ENCODE results near the gene HLA-DRB5. TPM values are rescaled to one million over a fixed set of nuclear protein-coding genes. Genes with fewer than 3 reads are reported as not detected.

Gene HLA-DRB5
- total and polyA plus RNA-seq, 2 of the 8 experiments (the other 6 are each of a cell fraction or from before 2014, with no cell fraction given), result 0.83 to 1.4 TPM

DNA sequence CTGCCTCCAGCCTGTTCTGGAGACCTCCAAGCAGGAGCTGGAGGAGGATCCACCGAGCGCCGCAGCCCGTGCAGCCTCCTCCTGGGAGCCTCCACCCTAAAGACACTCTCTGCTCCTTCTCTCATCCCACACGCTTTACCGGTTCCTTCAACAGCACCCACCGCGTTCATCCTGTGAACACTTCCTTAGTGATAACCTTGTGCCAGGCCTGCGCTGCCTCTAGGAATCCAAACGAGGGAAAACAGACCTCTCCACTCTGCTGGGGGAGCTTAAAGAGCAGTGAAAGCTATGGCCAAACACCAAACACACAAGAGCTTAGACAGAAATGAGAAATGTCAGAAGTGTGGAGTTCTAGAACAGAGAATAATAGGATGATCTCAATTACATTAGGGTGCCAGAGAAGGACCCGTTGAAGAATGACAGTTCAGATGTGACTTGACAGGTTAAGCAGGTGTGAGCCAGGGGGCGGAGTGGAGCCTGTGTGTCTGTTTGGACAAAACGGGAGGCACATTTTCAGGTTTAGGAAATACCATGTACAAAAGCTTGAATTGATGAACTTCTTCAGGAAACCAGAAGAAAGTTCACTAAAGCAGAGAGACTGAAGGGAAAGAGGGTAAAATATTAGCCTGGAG is 28.5 kb upstream of the HLA-DRB5 start:
- no peak overlapping the region for H2BK5ac ChIP-seq (ENCODE audit: low read depth, low read length)
- H3K18ac ChIP-seq (ENCODE audit: extremely low read depth, low read length), result no peak overlapping the region
- no peaks in the 10 kb centered on the region for H3K79me2 ChIP-seq (ENCODE audit: control insufficient read depth in 1 of 2, insufficient read depth in 2 of 2, low read length in 2 of 2)
- H2BK15ac ChIP-seq (ENCODE audit: low read length), result no peak overlapping the region
- H3K4me3 ChIP-seq (ENCODE audit: extremely low read depth in 1 of 4, insufficient read depth in 2 of 4, low read depth in 3 of 4, low read length in 4 of 4), result no peak overlapping the region
- no peak overlapping the region for H3K4me2 ChIP-seq (ENCODE audit: insufficient read depth in 1 of 2, low read depth in 2 of 2, low read length in 2 of 2)
- TF ChIP-seq RNF2 (IDR thresholded peaks at IDR 0.05; ENCODE audit: borderline replicate concordance, low read depth, low read length, missing control alignments, poor library complexity, severe bottlenecking), result no peak
- no peak for TF ChIP-seq EP300 (IDR thresholded peaks at IDR 0.05; ENCODE audit: borderline replicate concordance in 1 of 2, low read depth in 2 of 2, low read length in 2 of 2)
- peak in 1 of 2 experiments; percentile 5; a peak in 1 of 4 replicates for TF ChIP-seq RAD21 (IDR thresholded peaks at IDR 0.05 in 1 of 2, conservative IDR thresholded peaks at IDR 0.05 in 1 of 2; ENCODE audit: low read depth in 2 of 2, low read length in 2 of 2)
- no peak for TF ChIP-seq HDAC6 (IDR thresholded peaks at IDR 0.05; ENCODE audit: low read depth, low read length)
- no peak for TF ChIP-seq TEAD4 (IDR thresholded peaks at IDR 0.05; ENCODE audit: low read depth, low read length)
- TF ChIP-seq SIN3A (conservative IDR thresholded peaks at IDR 0.05 in 1 of 2, IDR thresholded peaks at IDR 0.05 in 1 of 2; ENCODE audit: low read depth in 1 of 2, low read length in 2 of 2), result no peak
- TF ChIP-seq POLR2AphosphoS5 (IDR thresholded peaks at IDR 0.05; ENCODE audit: low read depth, low read length), result no peak
- TF ChIP-seq, protein P1, sequence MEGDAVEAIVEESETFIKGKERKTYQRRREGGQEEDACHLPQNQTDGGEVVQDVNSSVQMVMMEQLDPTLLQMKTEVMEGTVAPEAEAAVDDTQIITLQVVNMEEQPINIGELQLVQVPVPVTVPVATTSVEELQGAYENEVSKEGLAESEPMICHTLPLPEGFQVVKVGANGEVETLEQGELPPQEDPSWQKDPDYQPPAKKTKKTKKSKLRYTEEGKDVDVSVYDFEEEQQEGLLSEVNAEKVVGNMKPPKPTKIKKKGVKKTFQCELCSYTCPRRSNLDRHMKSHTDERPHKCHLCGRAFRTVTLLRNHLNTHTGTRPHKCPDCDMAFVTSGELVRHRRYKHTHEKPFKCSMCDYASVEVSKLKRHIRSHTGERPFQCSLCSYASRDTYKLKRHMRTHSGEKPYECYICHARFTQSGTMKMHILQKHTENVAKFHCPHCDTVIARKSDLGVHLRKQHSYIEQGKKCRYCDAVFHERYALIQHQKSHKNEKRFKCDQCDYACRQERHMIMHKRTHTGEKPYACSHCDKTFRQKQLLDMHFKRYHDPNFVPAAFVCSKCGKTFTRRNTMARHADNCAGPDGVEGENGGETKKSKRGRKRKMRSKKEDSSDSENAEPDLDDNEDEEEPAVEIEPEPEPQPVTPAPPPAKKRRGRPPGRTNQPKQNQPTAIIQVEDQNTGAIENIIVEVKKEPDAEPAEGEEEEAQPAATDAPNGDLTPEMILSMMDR (IDR thresholded peaks at IDR 0.05; ENCODE audit: control extremely low read depth in 1 of 3, insufficient read depth in 1 of 3, low read depth in 1 of 3, low read length in 3 of 3), result peak in 1 of 3 experiments; percentile 3; a peak in 1 of 4 replicates
- no peak overlapping the region for H3K4ac ChIP-seq (replicated peaks; ENCODE audit: insufficient read length, low read depth, low read length)
- ChIA-PET CTCF (ENCODE audit: partially characterized antibody) (interaction anchor here (0.6 to 1.6 kb wide), 5 partner anchors 25 to 688 kb away, joined by 3 to 5 read pairs (median 3); no protein-coding TSS in a partner anchor), POLR2A (ENCODE audit: partially characterized antibody) (interaction anchor here (0.6 kb wide), 1 partner anchor 128 kb away, joined by 4 read pairs; no protein-coding TSS in a partner anchor)
- no peak overlapping the region for H3K14ac ChIP-seq (ENCODE audit: insufficient read length)
- H4K5ac ChIP-seq (ENCODE audit: insufficient read length, low read depth, low read length), result no peak overlapping the region
- H3K9ac ChIP-seq (replicated peaks in 1 of 4; ENCODE audit: extremely low read depth in 1 of 4, low read depth in 3 of 4, low read length in 3 of 4), result no peak overlapping the region
- H3K56ac ChIP-seq (replicated peaks; ENCODE audit: insufficient read length, low read depth, low read length), result no peak overlapping the region
- no peaks in the 10 kb centered on the region for H3K23me2 ChIP-seq (ENCODE audit: low read depth, low read length)
- no peaks in the 10 kb centered on the region for H3K4me1 ChIP-seq (replicated peaks in 1 of 4; ENCODE audit: control insufficient read depth in 3 of 4, insufficient read depth in 4 of 4, low read length in 3 of 4)
- no peak overlapping the region for H3K27ac ChIP-seq (ENCODE audit: low read depth, low read length)
- no peak overlapping the region for H3K23ac ChIP-seq (ENCODE audit: insufficient read length)
- no peaks in the 10 kb centered on the region for H3K79me1 ChIP-seq (ENCODE audit: low read depth, low read length)
- FAIRE-seq (no peak), DNase-seq (ENCODE audit: low read depth in 1 of 2, low spot score in 2 of 2) (no peak)
- H4K8ac ChIP-seq (ENCODE audit: extremely low read depth, insufficient read depth, low read length), result no peak overlapping the region
- no peak overlapping the region for H2BK20ac ChIP-seq (ENCODE audit: low read length)
- no peaks in the 10 kb centered on the region for H3K27me3 ChIP-seq (replicated peaks in 1 of 4; ENCODE audit: control insufficient read depth in 3 of 4, extremely low read depth in 1 of 4, insufficient read depth in 3 of 4, low read length in 3 of 4)
- no peaks in the 10 kb centered on the region for H3K9me3 ChIP-seq (ENCODE audit: insufficient read depth in 2 of 2, low read depth in 1 of 2, low read length in 1 of 2)
- H2BK120ac ChIP-seq (replicated peaks; ENCODE audit: low read depth, low read length), result no peak overlapping the region
- H2BK12ac ChIP-seq (ENCODE audit: low read depth, low read length), result no peak overlapping the region
- H2AFZ ChIP-seq (ENCODE audit: low read length), result no peak overlapping the region
- H2AK5ac ChIP-seq (ENCODE audit: low read depth, low read length), result no peak overlapping the region
- H4K91ac ChIP-seq (replicated peaks; ENCODE audit: insufficient read length, low read length), result no peak overlapping the region
- H3K36me3 ChIP-seq (ENCODE audit: control insufficient read depth in 2 of 4, insufficient read depth in 4 of 4, low read length in 3 of 4), result no peaks in the 10 kb centered on the region
- H4K20me1 ChIP-seq (replicated peaks in 1 of 2; ENCODE audit: control insufficient read depth in 1 of 2, insufficient read depth in 2 of 2, low read length in 2 of 2), result no peaks in the 10 kb centered on the region
- WGBS, 2 experiments (ENCODE audit: extremely low coverage in 1 of 2, insufficient coverage in 1 of 2, insufficient read length in 1 of 2, insufficient replicate concordance in 2 of 2, low coverage in 1 of 2, low lambda C conversion rate in 2 of 2, missing lambda C conversion rate in 1 of 2), result 32% methylated on average over 10 of the region's 13 CpGs; no CpG with 5 or more reads in 1 of the 2 experiments
